GM19099 (cell line): Measurements from ENCODE around the gene GRIN1.

Experiments
- POLR2A ChIP-seq: IDR thresholded peaks from 3 replicates; pipeline ENCODE4 v1.6.1; 2011; ENCODE audit warnings: low read depth; ENCODE audit not compliant: insufficient read length; ENCODE audit errors: extremely low read depth

Gene GRIN1

DNA sequence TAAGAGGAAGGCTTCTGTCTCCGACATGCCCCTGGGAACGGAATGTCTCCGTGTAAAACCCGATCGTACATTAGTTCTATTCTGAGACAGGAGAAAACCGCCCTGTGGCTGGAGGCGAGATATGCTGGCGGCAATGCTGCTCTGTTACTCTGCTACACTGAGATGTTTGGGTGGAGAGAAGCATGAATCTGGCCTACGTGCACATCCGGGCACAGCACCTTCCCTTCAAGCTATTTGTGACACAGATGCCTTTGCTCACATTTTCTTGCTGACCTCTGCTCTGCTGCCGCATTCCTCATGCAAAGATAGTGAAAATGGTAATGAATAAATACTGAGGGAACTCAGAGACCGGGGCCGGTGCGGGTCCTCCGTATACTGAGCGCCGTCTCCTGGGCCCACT is 22.2 kb upstream of the GRIN1 start:
- TF ChIP-seq POLR2A = no peak

DNA sequence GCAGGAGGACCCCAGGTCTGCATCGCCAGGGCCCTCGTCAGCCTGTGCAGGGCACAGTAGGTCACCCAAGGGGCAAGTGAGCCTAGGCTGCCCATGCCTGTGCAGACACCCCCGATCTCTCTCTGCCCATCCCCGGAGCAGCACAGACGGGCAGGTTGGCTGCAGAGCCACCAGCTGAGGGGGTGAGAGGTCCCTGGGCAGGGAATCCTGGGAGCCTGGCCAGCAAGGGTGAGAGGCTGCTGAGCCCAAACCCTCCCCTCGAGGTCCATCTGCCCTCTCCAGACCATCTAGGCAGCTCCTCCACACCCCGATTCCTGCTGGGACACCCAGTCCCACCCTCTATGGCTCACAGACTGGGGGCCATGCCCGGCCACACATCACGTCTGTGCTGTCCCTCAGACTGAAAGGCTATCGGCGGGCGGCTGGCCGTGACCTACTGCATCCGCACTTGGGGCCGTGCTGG is 21.7 kb upstream of the GRIN1 start:
- no peak for TF ChIP-seq POLR2A

DNA sequence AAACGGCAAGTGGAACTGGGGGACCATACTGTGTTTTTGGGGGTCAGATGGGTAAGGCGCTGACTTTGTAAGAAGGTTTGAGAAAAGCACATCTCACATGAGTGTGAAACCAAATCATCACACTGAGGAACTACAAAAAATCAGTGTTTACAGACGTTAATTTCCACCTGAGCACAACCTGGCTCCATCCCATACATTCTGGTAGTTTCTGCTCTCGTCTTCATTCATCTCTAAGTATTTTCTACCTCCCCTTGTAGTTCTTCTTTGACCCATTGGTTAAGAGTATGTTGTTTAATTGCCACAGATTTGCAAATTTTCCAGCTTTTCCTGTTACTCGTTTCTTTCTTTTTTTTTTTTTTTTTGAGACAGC is 15.5 kb upstream of the GRIN1 start:
- TF ChIP-seq POLR2A = no peak

DNA sequence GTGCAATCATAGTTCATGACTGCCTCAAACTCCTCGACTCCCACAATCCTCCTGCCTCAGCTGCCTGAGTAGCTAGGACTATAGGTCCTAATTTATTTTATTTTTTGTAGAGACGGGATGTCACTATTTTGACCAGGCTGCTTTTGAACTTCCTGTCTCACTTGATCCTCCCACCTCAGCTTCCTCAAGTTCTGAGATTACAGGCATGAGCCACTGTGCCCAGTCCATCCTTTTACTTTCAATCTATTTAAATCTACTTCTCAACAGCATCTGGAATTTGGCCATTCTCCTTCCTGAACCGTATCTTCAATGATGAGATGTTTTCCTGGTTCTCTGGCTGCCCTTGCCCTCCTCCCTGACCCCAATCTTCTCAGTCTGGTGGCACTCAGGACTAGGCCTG is 12.2 kb upstream of the GRIN1 start:
- no peak for TF ChIP-seq POLR2A

DNA sequence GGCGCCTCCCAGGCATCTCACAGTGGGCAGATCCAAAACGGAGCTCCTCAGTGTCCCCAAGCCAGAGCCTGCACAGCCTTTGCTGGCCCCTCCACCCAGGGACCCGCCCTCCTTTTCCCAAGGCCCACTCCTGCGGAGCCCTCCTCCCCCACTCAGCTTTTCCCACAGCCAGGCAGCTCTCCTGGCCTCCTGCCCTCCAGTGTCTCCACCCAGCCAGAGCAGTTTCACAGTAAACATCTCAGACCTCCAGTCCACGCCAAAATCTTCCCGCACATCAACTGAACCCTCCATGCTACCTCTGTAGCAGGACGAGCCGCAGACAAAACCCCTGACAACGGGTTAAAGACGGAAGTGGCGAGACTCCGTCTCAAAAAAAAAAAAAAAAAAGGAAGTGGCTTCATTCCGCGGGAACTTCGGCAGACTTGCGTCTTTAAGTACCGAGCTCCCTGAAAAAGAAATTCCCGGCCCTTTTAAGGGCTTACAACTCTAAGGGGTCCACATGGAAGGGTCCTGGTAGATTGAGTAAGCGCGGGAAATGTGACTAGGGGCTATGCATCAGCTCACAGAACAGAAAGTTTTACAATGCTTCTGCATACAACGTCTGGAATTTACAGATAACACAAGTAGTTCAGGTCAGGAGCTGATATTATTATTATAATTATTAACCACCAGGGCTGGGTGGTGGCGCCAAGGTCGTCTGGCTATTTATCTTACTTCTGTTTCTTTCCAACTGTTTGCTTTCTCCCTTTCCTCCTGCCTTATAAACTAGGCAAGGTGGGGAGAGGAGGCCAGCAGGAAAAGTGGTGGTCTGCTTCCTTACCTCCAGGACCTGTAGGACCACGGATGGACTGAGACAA is 11.4 kb upstream of the GRIN1 start:
- peak; percentile 19 for TF ChIP-seq POLR2A

DNA sequence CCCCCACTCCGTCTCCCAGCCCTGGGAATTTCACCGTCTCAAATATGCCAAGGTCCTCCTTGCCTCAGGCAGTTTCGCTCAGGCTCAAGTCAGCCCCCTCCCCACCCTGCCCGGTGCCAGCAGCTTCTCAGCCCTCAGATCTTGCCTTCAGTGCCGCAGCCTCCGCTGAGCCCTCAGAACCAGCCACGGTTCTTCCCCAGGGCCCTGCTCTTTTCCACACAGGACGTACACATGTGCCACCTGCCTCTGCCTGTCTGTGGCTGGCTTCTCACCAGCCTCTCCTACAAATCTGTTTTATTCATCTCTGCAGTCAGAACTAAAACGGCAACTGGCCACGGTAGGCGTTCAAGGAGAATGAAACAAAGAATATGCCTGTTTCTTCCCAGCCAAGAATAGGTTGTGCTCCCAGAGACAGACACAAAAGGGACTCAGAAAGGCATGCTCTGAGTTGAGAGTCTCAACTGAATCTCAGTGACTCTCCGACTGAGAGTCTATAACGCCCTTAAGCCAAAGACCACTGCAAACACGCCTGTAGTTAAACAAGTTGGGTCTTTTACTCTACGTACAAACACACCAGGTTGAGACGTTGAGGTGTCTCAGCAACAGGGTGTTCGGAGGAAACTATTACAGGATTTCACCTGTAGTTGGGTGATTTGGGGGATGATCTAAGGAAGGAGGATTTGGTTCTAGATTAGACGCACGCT is 10.6 kb upstream of the GRIN1 start:
- TF ChIP-seq POLR2A = no peak

DNA sequence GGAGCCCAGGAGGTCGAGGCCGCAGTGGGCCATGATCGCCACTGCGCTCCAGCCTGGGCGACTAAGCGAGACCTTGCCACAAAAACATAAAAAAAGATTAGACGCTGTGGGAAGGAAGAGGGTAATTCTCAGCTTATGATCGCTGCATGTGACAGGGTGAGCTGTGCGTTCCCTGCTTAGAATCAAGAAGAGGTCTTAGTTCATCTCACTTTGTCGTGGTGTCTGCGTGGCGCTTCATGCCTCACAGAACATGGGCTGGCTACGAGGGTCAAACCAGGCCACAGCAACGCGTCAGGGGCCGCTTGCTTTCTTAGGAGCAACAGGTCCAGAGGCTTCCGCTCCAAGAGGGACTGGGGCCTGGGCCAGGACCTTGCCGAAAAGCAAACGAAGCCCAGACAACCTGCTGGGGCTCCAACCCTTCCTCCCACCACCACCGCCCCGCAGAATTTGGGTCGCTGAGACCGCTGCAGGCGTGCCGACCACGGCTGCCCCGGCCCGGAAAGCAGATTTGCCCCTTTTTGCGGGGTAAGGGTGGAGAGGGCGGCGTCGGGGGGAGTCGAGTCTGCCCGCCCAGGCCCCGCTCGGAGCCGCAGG is 10.0 kb upstream of the GRIN1 start:
- no peak for TF ChIP-seq POLR2A

DNA sequence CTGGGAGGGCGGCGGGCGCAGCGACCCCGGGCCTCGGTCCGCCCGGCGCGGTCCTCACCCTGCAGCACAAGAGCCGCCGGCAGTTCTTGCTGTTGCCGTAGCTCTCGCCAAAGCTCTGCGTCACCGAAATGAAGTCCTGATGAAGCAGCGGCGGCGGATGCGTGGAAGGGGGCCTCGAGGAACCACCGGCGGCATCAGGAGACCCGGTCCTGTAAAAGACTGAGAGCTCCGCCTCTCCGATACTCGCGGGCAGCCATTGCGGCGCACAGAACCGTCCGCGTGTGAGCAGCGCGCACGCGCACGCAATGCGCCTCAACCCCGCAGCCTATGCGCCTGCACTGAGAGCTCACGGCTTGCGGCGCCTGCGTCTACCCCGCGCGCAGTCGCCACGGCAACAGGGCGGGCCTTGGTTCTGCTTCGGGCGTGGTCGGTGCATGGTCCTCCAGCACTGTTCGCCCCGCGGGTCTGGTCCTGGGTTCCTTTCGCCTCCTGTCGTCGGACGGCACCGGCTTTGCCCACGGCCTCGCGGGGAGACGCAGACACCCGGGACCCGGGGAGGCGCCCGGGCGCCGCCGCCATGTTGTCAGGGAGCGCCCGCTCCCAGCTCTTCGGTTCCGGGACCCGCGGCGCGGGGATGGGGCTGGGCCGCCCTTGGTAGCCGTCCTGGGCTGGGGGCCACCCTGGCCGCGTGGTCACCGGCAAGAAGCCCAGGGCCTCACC is 9.3 kb upstream of the GRIN1 start:
- peak; percentile 89 for TF ChIP-seq POLR2A

DNA sequence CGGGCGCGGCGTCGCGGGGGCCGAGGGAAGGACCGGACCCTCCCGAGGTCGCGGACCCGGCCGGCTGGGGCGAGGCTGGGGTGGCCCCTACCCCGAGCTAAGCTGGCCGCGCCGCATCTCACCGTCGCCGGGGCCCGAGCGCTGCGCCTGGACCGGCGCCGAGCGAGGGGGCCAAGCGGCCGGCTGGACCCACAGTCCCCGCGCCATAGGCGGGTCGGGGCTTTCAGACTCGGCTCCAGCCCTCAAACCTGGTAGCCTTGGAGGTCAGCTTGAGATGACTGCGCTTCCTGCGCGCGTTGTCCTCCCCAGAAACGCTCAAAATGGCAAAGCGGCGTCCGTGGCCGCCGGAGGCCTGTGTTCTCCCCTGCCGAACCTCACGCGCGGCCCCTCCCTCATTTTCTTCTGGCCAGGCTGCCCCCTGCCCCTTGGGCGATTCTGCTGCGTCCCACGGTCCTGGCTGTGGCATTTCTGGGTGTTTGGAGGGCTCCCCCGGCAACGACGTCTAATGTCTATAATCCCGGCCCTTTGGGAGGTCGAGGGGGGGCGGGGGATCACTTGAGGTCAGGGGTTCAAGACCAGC is 8.7 kb upstream of the GRIN1 start:
- no peak for TF ChIP-seq POLR2A

DNA sequence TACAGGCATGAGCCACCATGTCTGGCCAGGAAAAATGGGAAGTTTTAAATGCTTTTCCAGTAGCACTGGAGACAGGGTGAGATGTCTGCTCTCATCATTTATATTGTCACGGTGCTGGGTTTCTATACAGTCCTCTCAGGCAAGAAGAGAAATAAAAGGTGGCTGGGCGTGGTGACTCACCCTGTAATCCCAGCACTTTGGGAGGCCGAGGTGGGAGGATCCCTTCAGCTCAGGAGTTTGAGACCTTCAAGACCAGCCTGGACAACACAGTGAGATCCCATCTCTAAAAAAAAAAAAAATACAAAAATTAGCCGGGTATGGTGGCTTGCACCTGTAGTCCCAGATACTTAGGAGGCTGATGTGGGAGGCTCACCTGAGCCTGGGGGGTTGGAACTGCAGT is 4.8 kb upstream of the GRIN1 start:
- no peak for TF ChIP-seq POLR2A

DNA sequence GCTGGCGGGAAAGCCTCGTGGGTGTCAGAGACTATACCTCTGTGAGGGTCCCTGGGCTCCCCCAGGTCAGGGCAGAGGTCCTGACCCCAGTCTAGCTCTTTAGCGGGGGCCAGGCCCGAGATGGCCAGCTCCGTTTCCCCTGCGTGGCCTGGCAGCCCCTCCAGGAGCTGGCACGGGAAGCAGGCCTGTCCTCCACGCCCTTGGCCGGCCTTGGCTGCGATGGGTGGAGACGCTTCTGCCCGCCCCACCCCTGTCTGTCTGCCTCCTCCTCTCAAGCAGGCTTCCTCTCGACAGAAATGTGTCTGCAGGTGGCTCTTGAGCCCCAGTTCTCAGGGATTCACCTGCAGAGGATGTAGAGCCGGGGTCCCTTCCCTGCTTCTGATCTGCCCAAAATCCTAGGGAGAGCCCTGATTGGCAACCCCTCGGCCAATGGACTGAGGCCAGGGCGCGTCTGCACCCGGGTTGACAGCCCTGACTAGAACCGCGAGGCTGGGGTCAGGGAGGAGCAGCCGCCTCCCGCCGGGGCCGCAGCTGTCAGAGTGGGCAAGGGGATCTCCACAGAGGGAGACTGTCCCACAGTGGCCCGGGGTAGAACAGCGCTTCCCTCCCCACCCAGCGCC is 2.6 kb upstream of the GRIN1 start:
- no peak for TF ChIP-seq POLR2A

DNA sequence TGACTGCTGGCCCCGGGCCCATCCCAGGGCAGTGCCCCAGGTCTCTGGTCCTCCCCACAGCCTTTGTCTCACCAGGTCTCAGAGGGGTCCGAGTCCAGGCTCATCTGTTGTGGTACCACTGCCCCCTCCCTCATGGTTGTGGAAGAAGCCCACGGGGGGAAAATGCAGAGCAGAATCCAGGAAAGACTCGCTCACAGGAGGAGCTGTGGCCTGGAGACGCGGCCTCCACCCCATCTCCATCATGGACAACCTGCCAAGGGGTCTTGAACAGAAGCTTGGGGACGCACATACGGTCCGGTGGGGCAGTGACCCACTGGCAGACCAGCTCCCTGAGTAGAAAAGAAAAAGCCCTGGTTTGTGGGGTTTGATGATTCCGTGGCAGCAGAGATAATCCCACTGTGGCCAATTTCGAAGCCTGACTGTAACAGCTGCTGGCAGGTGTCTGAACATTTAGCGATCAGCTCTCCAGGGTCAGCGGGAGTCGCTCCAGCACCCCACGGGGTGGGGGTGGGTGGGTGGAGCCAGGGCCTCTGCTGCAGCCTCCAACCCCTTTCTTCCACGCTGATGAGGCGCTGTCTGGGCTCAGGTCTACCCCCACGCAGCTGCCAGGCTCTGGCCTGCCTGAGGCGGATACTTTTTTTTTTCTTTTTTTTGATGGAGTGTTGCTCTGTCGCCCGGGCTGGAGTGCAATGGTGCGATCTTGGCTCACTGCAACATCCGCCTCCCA is 1.9 kb upstream of the GRIN1 start:
- TF ChIP-seq POLR2A = no peak

DNA sequence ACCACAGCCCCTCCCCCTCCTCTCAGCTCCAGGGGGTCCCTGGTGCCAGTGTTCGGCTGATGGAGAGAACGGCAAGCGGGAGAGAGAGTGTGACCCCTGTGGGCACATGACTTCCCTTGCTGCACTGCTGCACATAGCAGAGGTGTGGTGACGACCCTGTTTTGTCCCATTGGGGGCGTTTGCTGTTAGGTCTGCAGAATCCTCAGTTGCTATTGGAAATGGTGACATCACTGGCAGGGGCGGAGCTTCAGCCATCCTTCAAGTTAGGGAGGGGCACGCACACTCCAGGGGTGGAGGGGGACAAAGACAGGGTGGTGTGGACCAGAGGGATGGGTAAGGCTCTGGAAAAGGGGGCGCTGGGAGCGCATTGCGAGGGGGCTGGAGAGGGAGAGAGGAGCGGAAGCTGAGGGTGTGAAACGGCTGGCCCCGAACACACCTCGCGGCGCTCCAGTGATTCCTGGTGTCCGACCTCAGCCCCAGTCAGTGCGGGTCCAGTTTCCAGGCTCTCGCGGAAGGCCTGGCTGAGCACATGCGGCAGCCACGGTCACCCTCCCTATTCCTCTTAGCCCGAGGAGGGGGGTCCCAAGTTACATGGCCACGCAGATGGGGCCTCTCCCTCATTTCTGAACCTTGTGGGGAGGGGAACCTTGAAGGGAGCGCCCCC is 764 bp upstream of the GRIN1 start:
- TF ChIP-seq POLR2A = no peak
